HS-5 (cell line): ENCODE data around the gene CNOT1.
"Not testable (repeated sequence)": the region's sequence is repeated elsewhere in the genome, so short reads cannot be mapped to it uniquely, and the experiment has no call there.

Source experiments
- DNase-seq: peaks from one replicate; pipeline ENCODE4 v3.0.0-alpha.2; 2012; ENCODE audit warnings: low read depth

CNOT1 gene

GRCh38 chr16:58629733-58630640, at the start of gene CNOT1:
CNOT1 (minus strand) TSS chr16:58629826; CDS start chr16:58599337, 30,489 bp downstream.
- DNase-seq: peak; percentile 98

GRCh38 chr16:58678716-58679115, 49.1 kb upstream of the CNOT1 start:
- DNase-seq: no peak

GRCh38 chr16:58678269-58678668, 48.6 kb upstream of the CNOT1 start:
- no peak for DNase-seq

- no peak for DNase-seq
Observed at GRCh38 chr16:58670946-58671583, 41.4 kb upstream of the CNOT1 start.

- DNase-seq: no peak
Observed at GRCh38 chr16:58670177-58670576, 40.6 kb upstream of the CNOT1 start.

- DNase-seq: no peak
Observed at GRCh38 chr16:58665200-58665599, 35.6 kb upstream of the CNOT1 start.

GRCh38 chr16:58661199-58661830, 31.7 kb upstream of the CNOT1 start:
- DNase-seq: peak; percentile 78

GRCh38 chr16:58659911-58660310, 30.3 kb upstream of the CNOT1 start:
- not testable (repeated sequence) for DNase-seq

- no peak for DNase-seq
Observed at GRCh38 chr16:58658796-58659211, 29.2 kb upstream of the CNOT1 start.

GRCh38 chr16:58656899-58657298, 27.3 kb upstream of the CNOT1 start:
- DNase-seq: no peak

- DNase-seq: no peak
Observed at GRCh38 chr16:58655215-58655596, 25.6 kb upstream of the CNOT1 start.

GRCh38 chr16:58654560-58655214, 25.1 kb upstream of the CNOT1 start:
- DNase-seq: no peak

- no peak for DNase-seq
Observed at GRCh38 chr16:58652741-58653140, 23.1 kb upstream of the CNOT1 start.

- DNase-seq: no peak
Observed at GRCh38 chr16:58651965-58652348, 22.3 kb upstream of the CNOT1 start.

- no peak for DNase-seq
Observed at GRCh38 chr16:58649707-58650106, 20.1 kb upstream of the CNOT1 start.

GRCh38 chr16:58647107-58647506, 17.5 kb upstream of the CNOT1 start:
- DNase-seq: no peak

- no peak for DNase-seq
Observed at GRCh38 chr16:58644765-58645487, 15.3 kb upstream of the CNOT1 start.

GRCh38 chr16:58644108-58644507, 14.5 kb upstream of the CNOT1 start:
- no peak for DNase-seq

GRCh38 chr16:58640949-58641348, 11.3 kb upstream of the CNOT1 start:
- DNase-seq: no peak

GRCh38 chr16:58639836-58640235, 10.2 kb upstream of the CNOT1 start:
- no peak for DNase-seq

- no peak for DNase-seq
Observed at GRCh38 chr16:58639230-58639629, 9.6 kb upstream of the CNOT1 start.
